GM12873 (cell line): ENCODE measurements around the gene FILIP1.

Experiments
- TF ChIP-seq, protein P1 (sequence below): IDR thresholded peaks from 2 replicates; pipeline ENCODE4 v1.5.1; 2012; ENCODE audit warnings: low read depth, mild to moderate bottlenecking, moderate library complexity, low read length, control low read depth; ENCODE audit not compliant: insufficient read depth; ENCODE audit errors: missing control alignments

FILIP1 gene

GRCh38 chr6:75329703-75330102 lies 163.9 kb downstream of the FILIP1 start:
- TF ChIP-seq, protein P1, sequence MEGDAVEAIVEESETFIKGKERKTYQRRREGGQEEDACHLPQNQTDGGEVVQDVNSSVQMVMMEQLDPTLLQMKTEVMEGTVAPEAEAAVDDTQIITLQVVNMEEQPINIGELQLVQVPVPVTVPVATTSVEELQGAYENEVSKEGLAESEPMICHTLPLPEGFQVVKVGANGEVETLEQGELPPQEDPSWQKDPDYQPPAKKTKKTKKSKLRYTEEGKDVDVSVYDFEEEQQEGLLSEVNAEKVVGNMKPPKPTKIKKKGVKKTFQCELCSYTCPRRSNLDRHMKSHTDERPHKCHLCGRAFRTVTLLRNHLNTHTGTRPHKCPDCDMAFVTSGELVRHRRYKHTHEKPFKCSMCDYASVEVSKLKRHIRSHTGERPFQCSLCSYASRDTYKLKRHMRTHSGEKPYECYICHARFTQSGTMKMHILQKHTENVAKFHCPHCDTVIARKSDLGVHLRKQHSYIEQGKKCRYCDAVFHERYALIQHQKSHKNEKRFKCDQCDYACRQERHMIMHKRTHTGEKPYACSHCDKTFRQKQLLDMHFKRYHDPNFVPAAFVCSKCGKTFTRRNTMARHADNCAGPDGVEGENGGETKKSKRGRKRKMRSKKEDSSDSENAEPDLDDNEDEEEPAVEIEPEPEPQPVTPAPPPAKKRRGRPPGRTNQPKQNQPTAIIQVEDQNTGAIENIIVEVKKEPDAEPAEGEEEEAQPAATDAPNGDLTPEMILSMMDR = no peak

DNA sequence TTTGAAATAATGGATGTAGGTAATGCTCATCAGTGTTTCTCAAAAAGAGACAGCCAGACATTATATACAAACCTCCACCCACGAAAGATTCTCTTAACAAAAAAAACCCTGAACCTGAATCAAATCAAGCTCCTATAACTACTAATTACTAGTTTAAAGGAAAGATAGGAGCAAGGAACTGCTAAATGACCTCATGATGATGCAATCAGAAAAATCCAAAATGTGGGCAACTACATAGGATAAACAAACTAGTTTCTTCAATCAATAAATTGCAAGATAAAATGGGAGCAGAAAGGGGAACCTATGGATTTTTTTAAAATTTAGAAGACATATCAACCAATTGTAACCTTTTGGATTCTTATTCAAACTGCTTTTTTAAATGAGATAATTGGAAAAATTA lies 165.8 kb downstream of the FILIP1 start:
- TF ChIP-seq, protein P1 = no peak

- TF ChIP-seq, protein P1 = no peak
Measured at GRCh38 chr6:75326557-75327258, 166.9 kb downstream of the FILIP1 start.

GRCh38 chr6:75318900-75319299 lies 174.7 kb downstream of the FILIP1 start:
- TF ChIP-seq, protein P1 = no peak

- TF ChIP-seq, protein P1 = no peak
Measured at GRCh38 chr6:75317503-75318206, 175.9 kb downstream of the FILIP1 start.

GRCh38 chr6:75315978-75316377 lies 177.6 kb downstream of the FILIP1 start:
- TF ChIP-seq, protein P1 = no peak

DNA sequence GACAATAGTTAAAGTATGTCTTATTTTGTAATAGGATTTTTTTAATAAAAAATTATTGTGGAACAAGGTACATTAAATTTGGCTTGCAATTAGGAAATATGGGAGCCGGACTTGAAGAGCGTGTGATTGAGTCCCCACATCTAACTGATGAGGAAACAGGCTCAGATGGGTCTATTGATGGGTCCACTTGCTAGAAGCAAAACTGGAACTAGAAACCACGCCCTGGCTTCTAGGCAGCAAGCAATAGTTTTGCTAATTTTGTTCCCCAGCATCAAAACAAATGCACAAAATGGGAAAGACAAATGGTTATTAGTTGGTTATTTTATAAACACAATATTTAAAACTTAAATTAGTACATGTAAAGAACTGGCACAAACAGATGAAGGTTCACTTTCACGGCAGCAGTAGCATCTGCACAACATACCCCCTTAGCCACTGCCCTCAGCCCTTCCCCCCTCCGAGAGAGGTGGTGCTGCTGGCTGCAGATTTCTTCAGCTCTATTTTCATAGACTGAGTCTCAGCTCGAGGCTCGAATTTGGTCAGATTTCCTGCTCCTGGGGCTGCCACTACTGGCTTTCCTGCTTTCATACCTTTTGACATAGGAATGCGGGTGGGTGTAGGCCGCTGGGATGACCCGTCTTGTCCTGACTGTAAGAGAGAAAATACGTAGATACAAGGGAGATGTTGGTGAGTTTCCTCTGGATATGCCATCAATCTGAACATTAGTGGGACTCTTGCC lies 185.2 kb downstream of the FILIP1 start:
- TF ChIP-seq, protein P1 = no peak
